K562 (cell line): ENCODE results near the gene DDR1. TPM values are rescaled to one million over a fixed set of nuclear protein-coding genes. Genes with fewer than 3 reads are reported as not detected.

Experiments used
- ARHGAP35 ChIP-seq: fragments of 450-650 bp; IDR thresholded peaks from 2 replicates; pipeline ENCODE4 v1.6.1; 2018; ENCODE audit not compliant: partially characterized antibody
- BCL6 ChIP-seq: fragments of 250-450 bp; sonication (Bioruptor Pico); IDR thresholded peaks from 2 replicates; pipeline ENCODE4 v1.4.0; 2020
- CBX2 ChIP-seq: fragments of 200-600 bp; sonication (generic); IDR thresholded peaks from one replicate; pipeline ENCODE4 v1.6.1; 2012; ENCODE audit warnings: mild to moderate bottlenecking, low read length, inconsistent platforms; ENCODE audit not compliant: insufficient read depth, poor library complexity, severe bottlenecking
- CHAMP1 ChIP-seq: fragments of 450-650 bp; IDR thresholded peaks from 2 replicates; pipeline ENCODE4 v1.6.1; 2016; ENCODE audit warnings: mild to moderate bottlenecking
- COPS2 ChIP-seq: fragments of 450-650 bp; conservative IDR thresholded peaks from 2 replicates; pipeline ENCODE4 v1.6.1; 2016; ENCODE audit warnings: mild to moderate bottlenecking, moderate library complexity
- E2F8 ChIP-seq: fragments of 450-650 bp; IDR thresholded peaks from 2 replicates; pipeline ENCODE4 v1.7.1; 2018; ENCODE audit warnings: mild to moderate bottlenecking, low read depth; ENCODE audit not compliant: partially characterized antibody
- HES1 ChIP-seq: fragments of 450-650 bp; IDR thresholded peaks from 2 replicates; pipeline ENCODE4 v1.6.1; 2016; ENCODE audit warnings: low read depth, mild to moderate bottlenecking, moderate library complexity
- KAT8 ChIP-seq: fragments of 450-650 bp; IDR thresholded peaks from 2 replicates; pipeline ENCODE4 v1.6.1; 2016; ENCODE audit warnings: low read depth, mild to moderate bottlenecking
- MECOM ChIP-seq: fragments of 250-450 bp; sonication (Bioruptor Pico); IDR thresholded peaks from 2 replicates; pipeline ENCODE4 v1.8.0; 2022; ENCODE audit warnings: inconsistent platforms
- MYNN ChIP-seq, 2 experiments: sonication (generic); formaldehyde crosslinking in 1 of 2; IDR thresholded peaks; 2 replicates each; pipeline versions ENCODE4 v1.5.0 to v1.6.1; 2016 to 2020; ENCODE audit warnings: antibody characterized with exemption in 1 of 2, missing genetic modification reagents in 1 of 2
- NFRKB ChIP-seq: fragments of 450-650 bp; IDR thresholded peaks from 2 replicates; pipeline ENCODE4 v1.6.1; 2016; ENCODE audit warnings: low read depth
- NR2C1 ChIP-seq, 2 experiments: fragments of 450-650 bp; IDR thresholded peaks; 2 replicates each; pipeline ENCODE4 v1.6.1; 2017; ENCODE audit warnings: mild to moderate bottlenecking in 2 of 2, antibody characterized with exemption in 1 of 2, inconsistent platforms in 1 of 2, missing compliant biosample characterization in 1 of 2, missing genetic modification characterization in 1 of 2
- SAFB2 ChIP-seq: fragments of 200-400 bp; formaldehyde crosslinking; IDR thresholded peaks from 2 replicates; pipeline ENCODE4 v1.6.1; 2018; ENCODE audit warnings: borderline replicate concordance, low read length, low read depth, moderate library complexity; ENCODE audit not compliant: severe bottlenecking
- SMARCB1 ChIP-seq: IDR thresholded peaks from 2 replicates; pipeline ENCODE4 v1.6.1; 2011; ENCODE audit warnings: improper control_type of control experiment, low read depth; ENCODE audit not compliant: insufficient read length
- THAP12 ChIP-seq: fragments of 250-450 bp; sonication (Bioruptor Pico); IDR thresholded peaks from 2 replicates; pipeline ENCODE4 v1.9.0; 2021; ENCODE audit warnings: mild to moderate bottlenecking, inconsistent platforms
- ZBTB5 ChIP-seq: fragments of 450-650 bp; IDR thresholded peaks from 2 replicates; pipeline ENCODE4 v1.6.1; 2017; ENCODE audit warnings: antibody characterized with exemption
- ZKSCAN1 ChIP-seq: fragments of 150-350 bp; IDR thresholded peaks from 2 replicates; pipeline ENCODE4 v1.6.1; 2016; ENCODE audit warnings: low read depth, low read length
- ZNF143 ChIP-seq: sonication (generic); formaldehyde crosslinking; IDR thresholded peaks from 2 replicates; pipeline ENCODE4 v1.9.0; 2022; ENCODE audit warnings: mild to moderate bottlenecking, missing genetic modification reagents
- ZNF175 ChIP-seq: fragments of 200-800 bp; sonication (Bioruptor generic); IDR thresholded peaks from 2 replicates; pipeline ENCODE4 v1.6.1; 2016; ENCODE audit warnings: low read depth, mild to moderate bottlenecking, missing genetic modification characterization, missing compliant biosample characterization
- polyA plus RNA-seq, 8 experiments: library from polyadenylated mRNA; depleted of rRNA in 4 of 8; stranded (reverse) in 5 of 8; unstranded in 3 of 8; fragments of >200 nt; fragmentation: Nextera tagmentation in 2 of 8; fragmentation: Illumina TruSeq in 1 of 8; extraction: Ambion mirVana in 2 of 8; extraction: Trizol in 1 of 8; gene quantifications; 2 replicates each; pipeline versions ENCODE4 v1.2.1 to v1.2.3, GENCODE V29; 2011 to 2014; ENCODE audit warnings: inconsistent platforms in 1 of 8, missing spikeins in 1 of 8
- total RNA-seq, 7 experiments: library from RNA; depleted of rRNA in 6 of 7; stranded (reverse); fragments of >200 nt in 6 of 7; fragmentation: Illumina TruSeq in 2 of 7; extraction: Trizol in 2 of 7; gene quantifications; 2 replicates each; pipeline versions ENCODE4 v1.2.1 to v1.2.3, GENCODE V29; 2011 to 2021; ENCODE audit warnings: low replicate concordance in 1 of 7

Gene DDR1
- total and polyA plus RNA-seq, 9 of the 15 experiments (the other 6 are each of a cell fraction or from before 2014, with no cell fraction given): 1.4 to 44.6 (median 12.2) TPM

GRCh38 chr6:30837870-30838269 lies 46.4 kb upstream of the DDR1 start (continued):
- TF ChIP-seq MYNN (IDR thresholded peaks at IDR 0.05) (no peak), MYNN (CRISPR knock-in tag; IDR thresholded peaks at IDR 0.05) (no peak), THAP12 (CRISPR knock-in tag) (no peak), CHAMP1 (no peak), ZBTB5 (no peak), ZNF143 (CRISPR knock-in tag) (no peak), COPS2 (no peak), ZNF175 (CRISPR knock-in tag) (peak; percentile 85), SAFB2 (no peak), BCL6 (0 out of 2 replicates have a peak, but pooled peaks have one; percentile 53), HES1 (no peak), ZKSCAN1 (no peak), NR2C1 (IDR thresholded peaks at IDR 0.05) (no peak), NR2C1 (tag; IDR thresholded peaks at IDR 0.05) (peak; percentile 90), CBX2 (no peak), E2F8 (no peak), SMARCB1 (no peak), NFRKB (no peak), MECOM (CRISPR knock-in tag) (peak; percentile 50; the same call in 1 of the 2 replicates), ARHGAP35 (no peak), KAT8 (no peak)
